Measurements from ENCODE around the gene CCDC141.

Gene CCDC141

DNA sequence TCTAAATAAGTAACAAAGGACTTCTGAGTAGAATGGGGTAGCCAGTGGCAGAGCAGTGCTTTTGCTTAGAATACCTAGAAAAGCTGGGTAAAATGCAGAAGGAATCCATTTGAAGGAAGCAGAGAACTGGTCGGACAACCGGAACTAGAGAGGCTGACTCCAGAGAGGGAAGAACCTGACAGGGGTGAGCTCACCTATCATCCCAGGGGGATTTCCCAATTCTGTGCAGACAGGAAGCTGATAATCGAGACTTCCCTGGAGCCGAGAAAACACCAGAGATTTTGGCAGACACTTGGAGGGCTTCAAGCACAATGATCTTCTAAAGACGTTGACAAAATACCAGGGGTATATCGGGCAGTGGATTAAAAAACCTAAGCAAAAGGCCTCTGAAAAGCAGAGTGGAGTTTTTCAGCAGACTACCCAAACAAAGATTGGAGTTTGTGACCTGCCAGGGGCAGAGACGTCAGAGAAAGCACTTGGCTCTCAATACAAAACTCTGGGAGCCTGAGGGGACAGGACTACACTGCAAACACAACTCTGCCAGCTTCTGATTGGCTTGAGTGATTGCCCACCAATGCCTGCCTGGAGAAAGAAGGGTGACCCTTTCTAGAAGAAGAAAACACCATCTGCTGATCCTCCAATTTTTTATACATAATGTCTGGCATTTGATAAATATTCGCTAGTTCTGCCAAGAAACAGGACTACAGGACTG lies 175.3 kb downstream of the CCDC141 start:
- H3K4me3 ChIP-seq (ENCODE audit: low read depth, low read length) = no peak overlapping the region

GRCh38 chr2:178873912-178874311 lies 176.0 kb downstream of the CCDC141 start:
- no peak overlapping the region for H3K4me3 ChIP-seq (ENCODE audit: low read depth, low read length)

DNA sequence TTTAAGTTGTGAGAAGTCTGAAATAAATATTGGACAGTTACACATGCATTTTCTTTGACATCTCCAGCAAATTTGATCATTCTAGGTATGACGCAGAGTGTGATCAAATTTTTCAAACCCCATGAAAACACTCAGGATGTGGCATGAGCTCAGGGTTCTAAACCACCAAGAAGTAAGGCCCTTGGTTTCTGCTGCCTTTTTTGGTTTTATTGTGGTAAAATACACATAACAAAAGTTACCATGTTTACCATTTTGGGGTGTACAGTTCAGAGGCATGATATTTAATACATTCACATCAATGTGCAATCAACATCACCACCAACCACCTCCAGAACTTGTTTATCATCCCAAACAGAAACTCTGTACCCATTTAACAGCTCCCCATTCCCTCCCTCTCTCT lies 178.4 kb downstream of the CCDC141 start:
- H3K4me3 ChIP-seq (ENCODE audit: low read depth, low read length) = no peak overlapping the region

DNA sequence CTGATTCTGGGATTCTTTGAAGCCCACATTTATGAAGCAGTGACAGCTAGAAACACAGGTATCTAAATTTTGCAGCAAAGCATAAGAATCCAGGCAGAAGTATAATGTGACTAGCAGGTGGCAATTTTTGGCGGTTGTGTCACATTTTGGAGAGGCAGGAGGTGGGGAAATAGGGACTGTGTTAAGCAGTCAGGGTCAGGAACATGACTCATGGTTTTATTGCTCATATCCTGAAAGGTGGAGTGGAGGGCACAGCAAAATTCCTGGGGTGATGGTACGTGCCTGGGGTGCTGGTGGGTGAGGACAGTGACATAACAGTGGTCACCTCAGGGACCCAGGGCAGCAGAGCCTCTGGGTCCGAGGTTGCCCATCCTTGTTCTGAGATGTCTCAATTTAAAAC lies 179.2 kb downstream of the CCDC141 start:
- no peak overlapping the region for H3K4me3 ChIP-seq (ENCODE audit: low read depth, low read length)

DNA sequence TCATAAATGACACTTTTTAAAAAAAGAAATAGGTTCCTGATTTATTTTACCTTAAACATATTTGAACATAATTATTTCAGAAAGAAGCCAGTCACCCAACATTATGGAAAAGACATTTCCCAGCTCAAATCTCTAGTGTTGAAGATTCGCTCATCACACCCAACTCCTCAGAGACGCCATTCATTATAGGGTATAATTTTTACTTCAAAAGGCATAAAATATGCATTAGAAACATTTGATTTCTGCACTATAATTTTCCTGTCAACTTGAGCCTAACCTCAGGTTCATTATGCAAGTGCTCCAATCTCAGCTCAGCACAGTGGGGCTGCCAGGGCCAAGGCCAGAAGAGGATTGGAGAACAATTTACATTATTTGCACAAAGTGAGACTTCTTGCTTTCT lies 183.9 kb downstream of the CCDC141 start:
- no peak overlapping the region for H3K4me3 ChIP-seq (ENCODE audit: low read depth, low read length)

DNA sequence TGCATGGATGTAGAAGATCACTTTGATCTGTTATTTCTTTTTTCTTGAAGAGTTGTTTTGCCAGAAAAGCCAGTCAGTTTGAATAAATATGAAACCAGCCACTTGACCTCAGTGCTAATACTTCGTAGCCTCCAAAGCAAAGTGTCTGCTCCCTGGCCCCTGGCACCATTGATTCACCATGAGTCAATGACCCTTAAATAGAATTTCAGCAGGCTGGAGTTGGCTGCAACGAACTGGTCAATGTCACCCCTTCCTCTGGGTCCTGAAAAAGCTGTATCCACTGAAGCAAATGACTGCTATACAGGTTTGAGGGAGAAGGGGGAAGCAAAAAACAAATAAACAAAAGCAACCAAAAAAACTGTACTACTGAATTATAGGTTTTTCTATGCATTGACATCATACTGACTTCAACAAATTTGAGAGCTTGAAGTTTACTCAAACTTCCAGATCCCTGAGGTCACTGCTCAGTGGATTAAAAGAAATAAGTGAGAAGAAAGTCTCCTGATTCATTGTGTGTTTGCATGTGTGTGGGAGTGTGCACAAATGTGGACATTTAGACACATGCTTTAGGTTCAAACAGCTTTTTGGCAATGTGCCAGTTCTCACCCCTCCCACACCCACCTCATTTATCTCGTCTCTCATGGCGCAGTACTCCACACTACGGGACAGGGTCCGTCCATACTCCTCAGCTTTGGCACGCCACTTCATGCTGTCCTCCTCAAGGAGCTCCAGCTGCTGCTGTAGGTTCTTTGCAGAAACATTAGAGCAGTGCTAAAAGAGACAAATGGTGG lies 184.6 kb downstream of the CCDC141 start:
- H3K4me3 ChIP-seq (ENCODE audit: low read depth, low read length) = no peak overlapping the region

GRCh38 chr2:178863856-178864620 lies 185.9 kb downstream of the CCDC141 start:
- no peak overlapping the region for H3K4me3 ChIP-seq (ENCODE audit: low read depth, low read length)

- no peak overlapping the region for H3K4me3 ChIP-seq (ENCODE audit: low read depth, low read length)
Measured at GRCh38 chr2:178863130-178863855, 186.6 kb downstream of the CCDC141 start.

GRCh38 chr2:178860551-178860950 lies 189.4 kb downstream of the CCDC141 start:
- H3K4me3 ChIP-seq (ENCODE audit: low read depth, low read length) = no peak overlapping the region

DNA sequence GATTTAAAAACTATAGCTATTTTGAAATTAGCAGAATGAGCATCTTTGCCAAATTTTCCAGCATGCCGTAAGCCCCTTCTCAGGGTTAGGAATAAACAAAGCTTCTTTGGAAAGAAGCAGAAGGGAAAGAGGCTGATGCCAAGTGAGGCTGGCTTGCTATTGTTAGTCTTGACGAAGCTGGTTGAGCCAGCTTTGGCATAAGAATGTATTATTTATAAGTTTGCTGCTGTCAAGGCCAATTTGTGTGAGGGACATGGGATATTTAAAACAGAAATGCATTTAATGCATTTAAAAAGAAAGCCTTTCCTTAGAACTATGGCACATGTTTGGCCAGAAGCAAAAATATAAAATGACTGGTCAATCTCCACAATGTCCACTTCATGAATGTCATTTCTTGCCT lies 190.2 kb downstream of the CCDC141 start:
- H3K4me3 ChIP-seq (ENCODE audit: low read depth, low read length) = no peak overlapping the region

DNA sequence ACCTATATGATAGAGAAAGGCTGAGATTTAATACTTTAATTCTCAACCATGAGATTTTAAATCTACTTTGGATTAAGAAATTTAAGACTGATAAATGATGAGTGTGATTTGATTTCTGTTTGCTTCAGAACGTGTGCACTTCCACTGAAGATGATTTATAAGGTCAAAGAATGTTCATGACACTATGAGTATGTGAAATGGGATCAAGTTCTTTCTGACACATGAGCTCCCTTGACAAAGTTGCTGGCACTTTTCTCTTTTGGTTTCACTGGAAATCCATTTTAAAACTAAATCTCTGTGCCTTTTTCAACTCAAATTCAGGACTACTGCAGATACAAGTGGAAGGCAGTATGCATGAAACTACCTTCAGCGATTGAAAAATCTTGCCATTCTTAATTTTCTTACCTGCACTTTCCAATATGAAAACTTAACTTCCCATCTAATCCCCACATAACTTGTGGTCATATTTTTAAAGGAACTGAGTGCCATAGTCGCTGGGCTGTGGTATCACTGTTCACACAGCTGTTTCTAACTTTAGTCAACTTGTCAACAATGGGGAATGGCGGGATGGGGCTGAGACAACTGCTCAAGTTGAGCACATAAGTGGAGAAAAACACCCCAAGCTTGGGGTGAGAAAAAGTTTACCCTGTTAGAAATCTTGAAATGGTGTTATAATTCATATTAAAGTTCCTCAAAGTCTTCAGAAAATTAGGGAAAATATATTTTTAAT lies 190.9 kb downstream of the CCDC141 start:
- no peak overlapping the region for H3K4me3 ChIP-seq (ENCODE audit: low read depth, low read length)

- no peak overlapping the region for H3K4me3 ChIP-seq (ENCODE audit: low read depth, low read length)
Measured at GRCh38 chr2:178855151-178855550, 194.8 kb downstream of the CCDC141 start.

- no peak overlapping the region for H3K4me3 ChIP-seq (ENCODE audit: low read depth, low read length)
Measured at GRCh38 chr2:178848335-178848734, 201.6 kb downstream of the CCDC141 start.

DNA sequence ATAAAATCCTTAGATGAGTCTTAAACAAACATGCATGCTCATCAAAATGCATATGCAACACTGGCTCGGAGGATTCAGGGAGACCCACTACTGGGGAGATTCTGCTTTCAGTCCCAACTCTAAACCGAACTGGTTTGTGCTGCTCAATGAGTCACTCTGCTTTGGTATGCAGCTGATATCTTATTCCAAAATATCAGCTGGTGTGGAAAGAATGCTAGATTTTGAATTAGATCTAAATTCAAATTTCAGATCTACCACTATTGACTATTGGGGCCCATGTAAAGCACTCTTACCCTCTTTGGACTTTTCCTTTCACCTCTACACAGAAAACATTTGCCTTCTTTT lies 203.5 kb downstream of the CCDC141 start:
- H3K4me3 ChIP-seq (ENCODE audit: low read depth, low read length) = no peak overlapping the region

DNA sequence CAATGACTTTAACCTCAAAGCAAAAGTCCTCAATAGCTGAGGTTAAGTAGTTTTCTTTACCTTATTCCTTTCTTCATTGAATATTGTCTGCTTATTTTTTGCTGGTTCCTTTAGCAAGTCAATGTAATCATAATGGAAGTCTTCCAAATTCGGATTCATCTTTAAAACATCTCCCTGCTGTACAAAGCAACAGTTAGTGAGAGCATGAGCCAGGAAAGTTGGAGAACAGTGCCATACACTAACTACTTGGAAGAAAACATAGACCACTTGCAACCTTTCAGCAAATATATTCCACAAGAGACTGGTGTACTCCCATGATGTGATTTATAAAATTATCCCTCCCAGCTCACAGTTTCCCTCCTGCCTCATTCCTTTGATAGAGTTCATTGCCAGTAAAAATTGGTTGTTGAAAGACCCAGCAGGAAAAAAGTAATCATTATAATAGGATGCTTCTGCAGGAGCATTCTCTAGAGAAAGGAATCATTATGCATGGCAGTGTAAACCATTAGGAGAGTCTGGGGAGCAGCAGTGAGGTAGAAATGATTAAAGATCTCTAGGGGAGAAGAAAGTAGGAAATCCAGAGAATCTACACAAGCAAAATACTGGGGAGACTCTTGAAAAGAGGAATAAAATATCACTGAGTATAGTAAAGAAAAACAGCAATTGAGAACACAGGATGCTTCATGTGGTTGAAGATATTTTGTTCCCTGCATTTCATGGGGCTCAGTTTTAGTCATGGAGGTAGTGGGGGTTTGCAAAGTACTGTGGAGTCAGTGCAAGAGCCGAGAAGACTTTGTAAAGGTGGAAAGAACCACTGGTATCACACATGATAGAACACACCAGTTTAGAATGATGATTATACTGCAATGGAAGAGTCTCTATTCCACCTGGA lies 204.1 kb downstream of the CCDC141 start:
- no peak overlapping the region for H3K4me3 ChIP-seq (ENCODE audit: low read depth, low read length)

GRCh38 chr2:178844701-178845100 lies 205.2 kb downstream of the CCDC141 start:
- no peak overlapping the region for H3K4me3 ChIP-seq (ENCODE audit: low read depth, low read length)

- H3K4me3 ChIP-seq (ENCODE audit: low read depth, low read length) = no peak overlapping the region
Measured at GRCh38 chr2:178844269-178844668, 205.7 kb downstream of the CCDC141 start.

DNA sequence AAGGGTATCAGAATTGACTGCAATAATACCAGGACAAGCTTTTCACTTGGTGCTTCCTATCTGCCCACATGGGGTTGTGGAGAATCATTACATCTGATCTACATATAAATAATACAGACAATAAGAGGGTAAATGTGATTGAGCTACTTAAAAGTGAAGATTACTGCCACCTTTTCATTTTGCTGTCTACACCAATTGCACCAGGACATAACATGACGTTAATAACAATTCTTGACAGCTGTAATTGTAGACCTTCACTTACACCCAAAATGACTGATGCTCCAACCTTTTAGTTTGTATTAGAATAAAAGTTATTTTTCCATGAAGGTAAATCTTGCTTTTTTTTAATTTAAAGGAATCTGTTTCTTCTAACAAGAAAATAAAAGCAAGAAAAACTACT lies 206.2 kb downstream of the CCDC141 start:
- no peak overlapping the region for H3K4me3 ChIP-seq (ENCODE audit: low read depth, low read length)

DNA sequence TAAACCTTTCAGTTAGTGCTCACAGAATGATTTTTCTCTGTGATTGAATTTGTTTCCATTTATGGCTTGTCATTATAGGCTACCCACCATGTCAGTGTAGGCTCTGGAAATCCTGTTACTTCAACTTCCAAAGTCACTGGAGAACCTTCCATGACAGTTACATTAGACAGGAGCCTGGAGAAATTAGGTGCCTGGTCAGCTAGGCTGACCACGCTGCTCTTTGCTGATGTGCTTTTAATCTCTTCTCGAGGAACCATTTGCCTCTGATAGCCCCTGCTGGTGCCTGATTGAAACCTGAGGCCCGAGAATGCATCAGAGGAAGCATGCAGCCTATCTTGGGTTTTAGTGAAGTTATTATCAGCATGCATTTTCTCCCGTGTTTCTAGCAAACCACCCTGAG lies 213.1 kb downstream of the CCDC141 start:
- no peak overlapping the region for H3K4me3 ChIP-seq (ENCODE audit: low read depth, low read length)

- no peak overlapping the region for H3K4me3 ChIP-seq (ENCODE audit: low read depth, low read length)
Measured at GRCh38 chr2:178834086-178834485, 215.9 kb downstream of the CCDC141 start.
